ENCODE results near the gene TERT.

GRCh38 chr5:1331861-1332405, 37.1 kb upstream of the TERT start:
- TF ChIP-seq, protein P1, sequence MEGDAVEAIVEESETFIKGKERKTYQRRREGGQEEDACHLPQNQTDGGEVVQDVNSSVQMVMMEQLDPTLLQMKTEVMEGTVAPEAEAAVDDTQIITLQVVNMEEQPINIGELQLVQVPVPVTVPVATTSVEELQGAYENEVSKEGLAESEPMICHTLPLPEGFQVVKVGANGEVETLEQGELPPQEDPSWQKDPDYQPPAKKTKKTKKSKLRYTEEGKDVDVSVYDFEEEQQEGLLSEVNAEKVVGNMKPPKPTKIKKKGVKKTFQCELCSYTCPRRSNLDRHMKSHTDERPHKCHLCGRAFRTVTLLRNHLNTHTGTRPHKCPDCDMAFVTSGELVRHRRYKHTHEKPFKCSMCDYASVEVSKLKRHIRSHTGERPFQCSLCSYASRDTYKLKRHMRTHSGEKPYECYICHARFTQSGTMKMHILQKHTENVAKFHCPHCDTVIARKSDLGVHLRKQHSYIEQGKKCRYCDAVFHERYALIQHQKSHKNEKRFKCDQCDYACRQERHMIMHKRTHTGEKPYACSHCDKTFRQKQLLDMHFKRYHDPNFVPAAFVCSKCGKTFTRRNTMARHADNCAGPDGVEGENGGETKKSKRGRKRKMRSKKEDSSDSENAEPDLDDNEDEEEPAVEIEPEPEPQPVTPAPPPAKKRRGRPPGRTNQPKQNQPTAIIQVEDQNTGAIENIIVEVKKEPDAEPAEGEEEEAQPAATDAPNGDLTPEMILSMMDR (IDR thresholded peaks at IDR 0.05): no peak
- TF ChIP-seq POLR2AphosphoS5 (IDR thresholded peaks at IDR 0.05) (no peak), POLR2A (IDR thresholded peaks at IDR 0.05) (no peak)

All from gastroesophageal sphincter (tissue), 3 donors.